GM18499 (cell line): ENCODE data around the gene MS4A6E.
A peak's percentile ranks its signal among the peaks of the same experiment; 100 is the strongest.

Experiments
- ATAC-seq: cut with Tn5 transposase; IDR thresholded peaks from one replicate; pipeline ENCODE4 v1.9.1; 2021; ENCODE audit warnings: moderate number of reproducible peaks; ENCODE audit not compliant: insufficient read depth, unreplicated experiment

The MS4A6E gene

GRCh38 chr11:60371386-60371785, 44.3 kb downstream of the MS4A6E start:
- no peak for ATAC-seq

- no peak for ATAC-seq
These were observed 44.8 kb downstream of the MS4A6E start for GRCh38 chr11:60371854-60372253.

DNA sequence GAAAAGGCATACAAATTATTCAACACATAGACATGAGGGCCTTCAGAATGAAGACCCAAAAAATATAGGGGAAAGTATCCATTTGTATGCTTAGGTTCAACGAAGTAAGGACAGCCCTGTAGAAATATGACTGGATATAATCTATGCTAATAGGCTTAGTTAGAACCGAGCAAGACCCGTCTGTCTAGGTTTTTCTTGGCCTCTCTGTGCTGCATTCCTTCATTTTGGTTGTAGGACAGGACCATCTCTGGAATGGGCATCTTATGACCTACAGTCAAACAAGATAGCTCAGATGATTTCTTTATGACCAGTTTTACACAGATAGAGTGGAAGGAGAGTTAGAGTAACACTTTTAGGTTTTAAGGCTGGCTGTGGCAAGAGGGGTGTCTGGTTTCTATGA, 45.7 kb downstream of the MS4A6E start:
- ATAC-seq, result no peak

DNA sequence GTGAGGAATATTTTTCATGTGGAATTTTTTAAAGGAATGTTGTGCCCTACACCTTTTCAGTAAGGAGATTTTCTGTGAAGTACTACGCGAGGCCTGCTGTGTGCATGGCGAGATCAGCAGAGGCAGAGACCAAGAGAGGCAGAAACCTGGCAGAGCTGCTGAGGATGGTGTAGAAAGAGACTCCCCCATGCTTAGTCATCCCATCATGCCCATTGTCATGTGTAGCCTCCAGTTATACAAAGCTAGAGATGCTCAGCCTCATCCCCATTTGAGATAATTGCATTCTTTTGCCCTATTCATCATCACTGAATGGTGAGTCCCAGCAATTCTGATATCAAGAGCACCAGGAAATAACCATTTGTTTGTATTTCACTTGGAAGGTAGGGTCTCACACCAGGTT, 48.3 kb downstream of the MS4A6E start:
- ATAC-seq, result no peak

- ATAC-seq, result no peak
These were observed 49.5 kb downstream of the MS4A6E start for GRCh38 chr11:60376601-60377000.

DNA sequence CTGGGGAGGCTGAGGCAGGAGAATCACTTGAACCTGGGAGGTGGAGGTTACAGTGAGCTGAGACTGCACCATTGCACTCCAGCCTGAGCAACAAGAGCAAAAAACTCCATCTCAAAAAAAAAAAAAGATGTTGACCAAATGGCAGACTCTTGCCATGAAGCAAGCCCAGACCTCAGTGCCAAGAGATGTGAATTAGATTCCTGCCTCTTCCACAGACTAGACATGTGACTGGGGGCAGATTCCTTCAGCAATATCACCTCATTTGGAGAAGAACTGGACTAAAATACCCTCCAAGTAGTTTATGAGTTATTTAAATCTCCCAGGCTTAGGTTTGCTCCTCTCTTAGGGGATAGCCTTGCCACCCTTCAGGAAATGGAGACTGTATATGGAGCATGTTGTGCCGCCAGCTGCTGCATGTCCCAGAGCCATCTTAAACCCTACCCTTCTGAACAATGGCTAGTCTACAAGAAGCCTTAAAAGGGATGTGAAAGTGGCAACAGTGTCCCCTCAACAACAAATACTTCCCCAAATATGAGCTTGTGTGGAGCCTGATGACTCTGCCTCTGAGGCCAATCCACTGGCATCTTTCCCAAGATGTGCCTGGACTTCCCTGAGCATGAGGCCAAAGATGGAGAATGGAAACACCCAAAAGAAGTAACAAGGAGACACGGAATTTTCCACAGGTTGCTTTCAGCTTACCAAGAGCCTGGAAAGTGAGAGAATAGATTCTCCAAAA, 50.5 kb downstream of the MS4A6E start:
- no peak for ATAC-seq

DNA sequence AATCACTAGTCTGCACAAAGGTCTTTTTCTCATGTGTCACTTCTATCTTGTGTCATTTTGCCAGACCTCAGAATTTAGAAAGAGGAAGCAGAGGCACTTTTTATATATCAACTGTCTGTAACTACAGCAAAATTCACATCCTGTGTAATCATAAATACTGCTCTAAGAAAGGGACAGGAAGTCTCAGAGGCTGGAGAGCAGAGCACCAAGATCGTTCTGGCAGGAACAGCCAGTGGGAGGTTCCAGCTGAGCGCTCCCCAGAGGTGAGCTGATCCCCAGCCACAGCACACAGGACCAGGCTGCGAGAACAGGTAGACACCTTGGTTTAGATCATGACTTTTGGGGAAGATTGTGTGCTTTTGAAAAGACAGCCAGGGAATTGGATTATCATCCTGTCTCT, 51.3 kb downstream of the MS4A6E start, which contains the start of gene MS4A7:
Gene MS4A7 (plus strand): TSS at position 179 of the 400 bp plus-strand sequence. CDS start 4,610 bp downstream, outside the sequence.
- ATAC-seq, result peak; percentile 87

GRCh38 chr11:60389279-60389910, 62.3 kb downstream of the MS4A6E start:
- ATAC-seq, result peak; percentile 95

GRCh38 chr11:60390419-60390818, 63.4 kb downstream of the MS4A6E start:
- no peak for ATAC-seq
